NCI-H1436 (cell line): Measurements from ENCODE around the gene PXMP4.

Source experiments
- DNase-seq: peaks from one replicate; lab custom pipeline; 2025; lab: John Stamatoyannopoulos, UW

The PXMP4 gene

DNA sequence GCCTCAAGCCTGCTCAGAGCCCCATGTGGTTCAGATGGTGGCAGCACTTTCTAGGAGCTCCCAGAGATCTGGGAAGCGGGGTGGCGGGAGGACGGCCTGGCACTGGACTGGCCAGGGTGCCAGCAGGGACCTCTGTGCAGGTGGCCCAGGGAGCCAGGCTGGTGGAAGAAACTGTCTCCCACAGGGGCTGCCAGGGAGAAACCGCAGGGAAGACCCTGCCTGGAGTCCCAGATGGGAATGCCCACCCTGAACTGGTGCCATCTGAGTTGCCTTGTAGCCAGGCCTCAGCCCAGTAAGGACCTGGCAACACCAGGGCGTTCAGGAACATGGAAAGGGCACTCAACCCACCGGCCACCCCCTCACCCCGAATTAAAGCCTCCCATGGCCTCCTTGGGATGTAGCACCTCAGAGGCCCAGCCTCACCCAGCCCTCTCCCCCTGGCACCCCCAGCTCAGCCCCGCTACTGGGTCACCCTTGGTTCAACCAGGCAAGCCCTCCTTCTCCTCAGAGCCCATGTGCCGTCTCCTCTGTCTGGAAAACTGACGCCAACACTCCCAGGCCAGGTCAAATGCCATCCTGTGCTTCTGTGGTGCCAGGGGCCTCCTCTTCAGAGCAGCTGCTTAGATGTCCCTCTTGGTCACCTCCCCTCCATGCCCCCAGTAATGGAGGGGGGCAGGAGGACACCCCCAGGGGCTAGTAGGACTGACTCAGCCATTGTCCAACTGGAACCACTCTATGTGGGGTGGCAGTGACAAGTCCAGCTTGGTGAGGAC, 63.9 kb downstream of the PXMP4 start:
- no peak for DNase-seq

DNA sequence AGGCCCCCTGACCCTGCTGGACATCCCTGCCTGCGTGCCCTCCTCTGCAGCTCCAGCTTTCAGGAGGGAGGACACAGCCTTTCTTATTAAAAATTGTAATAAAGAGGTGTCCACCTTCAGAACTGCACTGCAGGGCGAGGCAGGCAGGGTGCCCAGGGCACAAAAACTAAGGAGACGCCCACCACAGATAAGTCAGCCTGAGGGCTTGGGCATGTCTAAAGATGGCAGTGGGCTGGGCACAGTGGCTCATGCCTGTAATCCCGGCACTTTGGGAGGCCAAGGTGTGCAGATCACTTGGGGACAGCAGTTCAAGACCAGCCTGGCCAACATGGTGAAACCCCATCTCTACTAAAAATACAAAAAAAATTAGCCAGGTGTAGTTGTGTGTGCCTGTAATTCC, 64.9 kb downstream of the PXMP4 start:
- DNase-seq, result no peak

GRCh38 chr20:33654680-33655161, 65.4 kb downstream of the PXMP4 start:
- no peak for DNase-seq

- peak; percentile 71 for DNase-seq
These were observed 66.1 kb downstream of the PXMP4 start for GRCh38 chr20:33653900-33654596.

GRCh38 chr20:33653218-33653899, 66.8 kb downstream of the PXMP4 start:
- peak; percentile 64 for DNase-seq
